Stimulated activated CD8-positive, alpha-beta memory T cell treated with anti-CD3 and anti-CD28 coated beads, Interleukin-4, amount 100 ng/mL, for 1 hour (primary cell): Measurements from ENCODE around the gene KBTBD7.

Source experiments
- DNase-seq, 2 donors: peaks; one replicate each; pipeline ENCODE4 v3.0.0-alpha.2; 2020; ENCODE audit warnings: low read depth in 2 of 2, low spot score in 1 of 2

KBTBD7 gene

GRCh38 chr13:41193919-41194824 is at the start of gene KBTBD7:
Gene KBTBD7, minus strand, starts transcription at chr13:41194569. Its CDS starts 312 bp downstream, at chr13:41194257.
- DNase-seq, result peak; percentile 77 to 82

GRCh38 chr13:41241626-41242025 is 47.3 kb upstream of the KBTBD7 start:
- no peak for DNase-seq

GRCh38 chr13:41236369-41236768 is 42.0 kb upstream of the KBTBD7 start:
- DNase-seq, result no peak

GRCh38 chr13:41232578-41233480 is 38.5 kb upstream of the KBTBD7 start:
- DNase-seq, result no peak

- no peak for DNase-seq
Measured at GRCh38 chr13:41231786-41232185, 37.4 kb upstream of the KBTBD7 start.

- DNase-seq, result no peak
Measured at GRCh38 chr13:41231025-41231677, 36.8 kb upstream of the KBTBD7 start.

GRCh38 chr13:41229356-41229755 is 35.0 kb upstream of the KBTBD7 start:
- no peak for DNase-seq

- no peak for DNase-seq
Measured at GRCh38 chr13:41224113-41225110, 30.0 kb upstream of the KBTBD7 start.

GRCh38 chr13:41222259-41222852 is 28.0 kb upstream of the KBTBD7 start:
- DNase-seq, result peak in 1 of 2 donors; percentile 8

- no peak for DNase-seq
Measured at GRCh38 chr13:41220401-41220800, 26.0 kb upstream of the KBTBD7 start.

GRCh38 chr13:41216160-41216559 is 21.8 kb upstream of the KBTBD7 start:
- DNase-seq, result no peak

GRCh38 chr13:41213919-41214318 is 19.6 kb upstream of the KBTBD7 start:
- DNase-seq, result no peak

- no peak for DNase-seq
Measured at GRCh38 chr13:41213316-41213715, 18.9 kb upstream of the KBTBD7 start.

GRCh38 chr13:41212881-41213280 is 18.5 kb upstream of the KBTBD7 start:
- no peak for DNase-seq

- DNase-seq, result no peak
Measured at GRCh38 chr13:41211062-41211461, 16.7 kb upstream of the KBTBD7 start.

- DNase-seq, result no peak
Measured at GRCh38 chr13:41206467-41206866, 12.1 kb upstream of the KBTBD7 start.

- no peak for DNase-seq
Measured at GRCh38 chr13:41203810-41204209, 9.4 kb upstream of the KBTBD7 start.

- DNase-seq, result no peak
Measured at GRCh38 chr13:41200126-41200525, 5.8 kb upstream of the KBTBD7 start.

- DNase-seq, result no peak
Measured at GRCh38 chr13:41199526-41199925, 5.2 kb upstream of the KBTBD7 start.

- DNase-seq, result no peak
Measured at GRCh38 chr13:41199079-41199478, 4.7 kb upstream of the KBTBD7 start.
